ENCODE results near the gene RTKN.
"Not testable (repeated sequence)": the region's sequence is repeated elsewhere in the genome, so short reads cannot be mapped to it uniquely, and the experiment has no call there.

RTKN gene, protein sequence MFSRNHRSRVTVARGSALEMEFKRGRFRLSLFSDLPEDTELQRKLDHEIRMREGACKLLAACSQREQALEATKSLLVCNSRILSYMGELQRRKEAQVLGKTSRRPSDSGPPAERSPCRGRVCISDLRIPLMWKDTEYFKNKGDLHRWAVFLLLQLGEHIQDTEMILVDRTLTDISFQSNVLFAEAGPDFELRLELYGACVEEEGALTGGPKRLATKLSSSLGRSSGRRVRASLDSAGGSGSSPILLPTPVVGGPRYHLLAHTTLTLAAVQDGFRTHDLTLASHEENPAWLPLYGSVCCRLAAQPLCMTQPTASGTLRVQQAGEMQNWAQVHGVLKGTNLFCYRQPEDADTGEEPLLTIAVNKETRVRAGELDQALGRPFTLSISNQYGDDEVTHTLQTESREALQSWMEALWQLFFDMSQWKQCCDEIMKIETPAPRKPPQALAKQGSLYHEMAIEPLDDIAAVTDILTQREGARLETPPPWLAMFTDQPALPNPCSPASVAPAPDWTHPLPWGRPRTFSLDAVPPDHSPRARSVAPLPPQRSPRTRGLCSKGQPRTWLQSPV

GRCh38 chr2:74441690-74442482 is at the start of gene RTKN:
RTKN (minus strand) TSS chr2:74441937; CDS start chr2:74441816, 121 bp downstream.
- DNase-seq (ENCODE audit: low read depth, low spot score): peak; percentile 37

- DNase-seq (ENCODE audit: low read depth, low spot score): no peak
Observed at GRCh38 chr2:74489906-74490305, 48.2 kb upstream of the RTKN start.

DNA sequence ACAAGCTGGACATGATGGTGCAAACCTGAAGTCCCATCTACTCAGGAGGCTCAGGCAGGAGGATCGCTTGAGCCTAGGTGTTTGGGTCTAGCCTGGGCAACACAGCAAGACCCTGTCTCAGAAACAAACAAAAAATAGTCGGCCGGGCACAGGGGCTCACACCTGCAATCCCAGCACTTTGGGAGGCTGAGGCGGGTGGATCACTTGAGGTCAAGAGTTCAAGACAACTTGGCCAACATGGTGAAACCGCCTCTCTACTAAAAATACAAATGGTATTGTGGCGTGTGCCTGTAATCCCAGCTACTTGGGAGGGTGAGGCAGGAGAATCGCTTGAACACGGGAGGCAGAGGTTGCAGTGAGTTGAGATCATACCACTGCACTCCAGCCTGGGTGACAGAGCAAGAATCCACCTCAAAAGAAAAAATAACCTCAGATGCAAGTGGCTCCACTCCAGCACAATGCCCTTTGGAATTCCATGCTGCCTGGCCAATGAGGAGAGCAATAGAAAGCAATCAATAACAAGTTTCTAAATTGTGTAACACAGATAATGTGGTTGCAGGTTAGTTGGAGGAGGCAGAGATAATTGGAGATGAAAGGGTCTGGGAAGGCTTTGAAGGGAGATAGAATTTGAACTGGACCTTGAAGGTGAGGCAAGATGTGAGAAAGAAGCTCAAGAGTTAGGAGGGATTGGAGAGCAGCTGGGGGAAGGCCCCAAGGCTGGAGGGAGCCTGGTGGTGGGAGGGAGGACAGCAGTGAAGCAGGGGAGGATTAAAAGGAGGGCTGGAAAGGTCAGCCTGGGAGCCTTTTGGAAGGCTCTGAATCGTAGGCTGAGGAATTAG is 47.1 kb upstream of the RTKN start:
- no peak for DNase-seq (ENCODE audit: low read depth, low spot score)

DNA sequence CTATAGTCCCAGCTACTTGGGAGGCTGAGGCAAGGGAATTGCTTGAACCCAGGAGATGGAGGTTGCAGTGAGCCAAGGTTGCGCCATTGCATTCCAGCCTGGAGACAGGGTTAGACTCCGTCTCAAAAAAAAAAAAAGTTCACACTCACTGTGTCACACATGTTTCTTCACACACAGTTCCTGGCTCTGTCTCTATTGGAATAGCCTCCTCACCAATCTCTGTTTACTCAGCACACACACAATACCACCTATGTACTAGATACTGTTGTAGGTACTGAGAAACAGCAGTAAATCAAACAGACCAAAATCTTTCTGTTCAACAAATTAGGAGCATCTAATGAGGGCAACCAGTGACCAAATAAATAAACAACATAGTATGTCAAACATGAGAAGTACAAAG is 44.4 kb upstream of the RTKN start:
- no peak for DNase-seq (ENCODE audit: low read depth, low spot score)

DNA sequence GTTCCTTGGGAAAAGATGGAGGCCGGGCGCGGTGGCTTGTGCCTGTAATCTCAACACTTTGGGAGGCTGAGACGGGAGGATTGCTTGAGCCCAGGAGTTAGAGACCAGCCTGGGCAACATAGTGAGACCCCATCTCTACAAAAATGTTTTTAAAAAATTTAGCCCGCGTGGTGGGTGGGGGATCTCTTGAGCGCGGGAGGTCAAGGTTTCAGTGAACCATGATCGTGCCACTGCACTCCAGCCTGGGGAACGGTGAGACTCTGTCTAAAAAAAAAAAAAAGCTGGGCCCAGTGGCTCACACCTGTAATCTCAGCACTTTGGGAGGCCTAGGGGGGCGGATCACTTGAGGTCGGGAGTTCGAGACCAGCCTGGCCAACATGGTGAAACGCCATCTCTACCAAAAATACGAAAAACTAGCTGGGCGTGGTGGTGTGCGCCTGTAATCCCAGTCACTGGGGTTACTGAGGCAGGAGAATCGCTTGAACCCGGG is 42.0 kb upstream of the RTKN start:
- DNase-seq (ENCODE audit: low read depth, low spot score): not testable (repeated sequence)

GRCh38 chr2:74482801-74483674 is 41.3 kb upstream of the RTKN start, which contains the start of the genes CCDC142 and TTC31:
CCDC142 (minus strand) TSS chr2:74482998; CDS start chr2:74482837, 161 bp downstream.
TTC31 (plus strand) TSS chr2:74483081; CDS start chr2:74483096, 15 bp downstream.
- peak; percentile 97 for DNase-seq (ENCODE audit: low read depth, low spot score)

DNA sequence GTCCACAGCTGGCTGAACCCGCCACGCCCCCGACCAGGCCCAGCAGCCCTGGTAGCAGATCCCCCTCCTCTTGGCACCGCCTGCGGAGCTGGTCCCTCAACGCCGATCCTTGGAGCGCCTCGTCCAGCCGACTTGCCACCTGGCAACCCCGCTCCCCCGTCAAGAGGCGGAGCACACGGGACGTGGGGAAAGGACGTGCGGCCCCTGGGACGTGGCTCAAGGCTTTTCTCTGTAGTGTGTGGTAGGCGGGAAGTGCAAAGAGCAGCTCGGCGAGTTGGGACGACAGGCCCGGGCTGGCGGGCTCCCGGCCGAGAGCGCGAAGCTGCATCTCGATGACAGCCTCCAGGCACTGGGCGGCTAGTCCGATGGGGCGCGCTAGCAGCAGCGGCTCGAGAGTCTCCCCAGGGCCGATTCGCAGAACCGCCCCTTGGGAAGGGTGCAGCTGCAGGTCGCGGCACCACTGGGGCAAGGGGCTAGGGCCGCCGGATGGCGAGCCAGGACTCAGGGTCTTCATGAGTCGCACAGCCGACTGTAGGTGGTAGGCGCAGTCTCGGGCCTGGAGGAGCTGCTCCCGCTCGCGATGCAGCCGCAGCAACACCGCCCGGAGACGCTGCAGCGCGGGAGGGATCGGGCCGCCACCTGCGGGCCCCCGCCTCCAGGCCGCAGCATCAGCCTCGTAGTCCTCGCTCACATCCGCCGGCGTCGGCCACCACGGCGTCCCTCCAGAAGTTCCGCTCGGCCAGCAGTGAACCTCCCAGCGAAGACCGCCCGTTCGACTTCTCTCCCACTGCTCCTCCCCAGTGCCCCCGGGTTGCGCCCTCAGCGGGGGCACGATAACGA is 40.4 kb upstream of the RTKN start:
- DNase-seq (ENCODE audit: low read depth, low spot score): no peak

- no peak for DNase-seq (ENCODE audit: low read depth, low spot score)
Observed at GRCh38 chr2:74481431-74481830, 39.7 kb upstream of the RTKN start.

- no peak for DNase-seq (ENCODE audit: low read depth, low spot score)
Observed at GRCh38 chr2:74474899-74475298, 33.2 kb upstream of the RTKN start.

DNA sequence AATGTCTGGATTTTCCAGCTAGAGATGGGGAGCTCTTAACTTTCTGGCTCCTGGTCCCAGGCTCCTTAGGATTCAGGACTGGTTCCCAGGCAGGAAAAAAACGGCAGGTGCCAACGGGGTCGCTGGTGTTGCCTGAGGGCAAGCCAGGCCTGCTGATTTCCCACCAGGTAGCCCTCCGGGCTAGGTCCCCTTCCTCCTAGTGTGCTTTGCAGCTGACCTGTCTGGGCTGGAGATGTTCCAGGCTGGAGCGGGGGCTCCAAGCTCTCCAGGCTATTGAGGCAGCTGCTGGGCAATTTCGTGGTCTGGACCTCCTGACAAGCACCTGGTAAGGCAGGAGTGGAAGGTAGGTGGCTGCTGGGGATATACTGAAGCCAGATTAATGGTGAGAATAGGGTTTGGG is 32.7 kb upstream of the RTKN start:
- DNase-seq (ENCODE audit: low read depth, low spot score): no peak

DNA sequence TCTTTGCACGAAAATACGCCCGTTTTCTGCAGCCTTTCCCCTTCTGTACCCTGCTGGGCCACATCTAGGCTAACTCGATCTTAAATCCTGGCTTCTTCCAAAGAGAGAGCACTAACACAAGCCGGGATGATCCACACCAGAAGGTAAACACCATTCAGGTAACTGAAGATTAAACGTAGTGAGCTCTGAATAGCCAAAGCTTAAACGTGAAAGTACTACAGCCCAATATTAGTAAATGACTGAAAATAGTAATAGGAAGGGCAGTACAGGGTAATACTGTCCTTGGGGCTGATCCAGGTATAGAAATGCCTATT is 31.2 kb upstream of the RTKN start:
- DNase-seq (ENCODE audit: low read depth, low spot score): no peak

- peak; percentile 97 for DNase-seq (ENCODE audit: low read depth, low spot score)
Observed at GRCh38 chr2:74472086-74472944, 30.6 kb upstream of the RTKN start, which contains the start of gene MRPL53. MRPL53 (minus strand) TSS chr2:74472680; CDS start chr2:74472660, 20 bp downstream.

GRCh38 chr2:74471332-74472065 is 29.8 kb upstream of the RTKN start:
- no peak for DNase-seq (ENCODE audit: low read depth, low spot score)

DNA sequence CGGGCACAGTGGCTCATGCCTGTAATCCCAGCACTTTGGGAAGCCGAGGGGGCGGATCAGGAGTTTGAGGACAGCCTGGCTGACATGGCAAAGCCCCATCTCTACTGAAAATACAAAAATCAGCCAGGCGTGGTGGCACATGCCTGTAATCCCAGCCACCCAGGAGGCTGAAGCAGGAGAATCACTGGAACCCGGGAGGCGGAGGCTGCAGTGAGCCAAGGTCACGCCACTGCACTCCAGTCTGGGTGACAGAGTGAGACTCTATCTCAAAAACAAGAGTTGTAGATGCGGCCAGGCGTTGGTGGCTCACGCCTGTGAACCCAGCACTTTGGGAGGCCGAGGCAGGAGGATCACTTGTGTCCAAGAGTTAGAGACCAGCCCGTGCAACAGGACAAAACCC is 29.0 kb upstream of the RTKN start:
- not testable (repeated sequence) for DNase-seq (ENCODE audit: low read depth, low spot score)

- DNase-seq (ENCODE audit: low read depth, low spot score): no peak
Observed at GRCh38 chr2:74464406-74464805, 22.7 kb upstream of the RTKN start.

GRCh38 chr2:74462786-74463105 is 21.0 kb upstream of the RTKN start:
- DNase-seq (ENCODE audit: low read depth, low spot score): no peak

- no peak for DNase-seq (ENCODE audit: low read depth, low spot score)
Observed at GRCh38 chr2:74462054-74462785, 20.5 kb upstream of the RTKN start.

Data from astrocyte of the hippocampus (primary cell).